GM19035 (cell line): ENCODE measurements around the gene EPB41L5.
A peak's percentile ranks its signal among the peaks of the same experiment; 100 is the strongest.
"Not testable (repeated sequence)": the region's sequence is repeated elsewhere in the genome, so short reads cannot be mapped to it uniquely, and the experiment has no call there.

Experiments
- ATAC-seq: cut with Tn5 transposase; IDR thresholded peaks from one replicate; pipeline ENCODE4 v1.9.1; 2021; ENCODE audit not compliant: unreplicated experiment

The EPB41L5 gene

DNA sequence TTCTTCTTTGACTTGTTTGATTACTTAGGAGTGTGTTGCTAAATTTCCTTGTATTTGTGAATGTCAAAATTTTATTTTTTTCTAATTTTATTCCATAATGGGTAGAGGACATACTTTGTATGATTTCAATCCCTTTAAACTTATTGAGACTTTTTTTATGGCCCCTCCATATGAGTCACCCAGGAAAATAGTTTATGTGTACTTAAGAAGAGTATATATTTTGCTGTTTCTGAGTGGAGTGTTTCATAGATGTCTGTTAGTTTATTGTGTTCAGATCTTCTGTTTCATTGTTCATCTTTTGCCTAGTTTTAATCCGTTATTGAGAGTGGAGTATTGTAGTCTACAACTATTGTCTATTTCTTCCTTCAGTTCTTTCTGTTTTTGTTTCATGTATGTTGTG lies 81.9 kb downstream of the EPB41L5 start:
- ATAC-seq, result no peak

DNA sequence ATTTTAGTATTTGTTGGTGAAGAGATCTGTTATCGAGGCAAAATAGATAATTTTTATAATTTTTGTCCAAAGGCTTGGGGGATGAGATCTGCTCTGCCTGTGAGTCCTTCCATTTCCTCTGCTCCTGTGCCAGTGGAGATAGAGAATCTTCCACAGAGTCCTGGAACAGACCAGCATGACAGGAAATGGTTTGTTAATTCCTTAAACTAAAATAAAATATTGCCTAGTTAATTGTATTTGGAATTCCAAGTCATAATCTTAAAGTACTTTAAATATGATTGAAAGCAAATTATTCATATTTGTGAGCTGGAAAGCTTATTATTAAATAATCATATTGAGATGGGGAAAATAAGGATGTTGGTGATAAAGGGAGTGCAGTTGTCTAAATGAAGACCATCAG lies 87.8 kb downstream of the EPB41L5 start:
- no peak for ATAC-seq

GRCh38 chr2:120103723-120104467 lies 91.0 kb downstream of the EPB41L5 start:
- ATAC-seq, result no peak

- no peak for ATAC-seq
Observed at GRCh38 chr2:120104772-120105171, 91.9 kb downstream of the EPB41L5 start.

GRCh38 chr2:120105360-120105759 lies 92.5 kb downstream of the EPB41L5 start:
- ATAC-seq, result peak; percentile 73

DNA sequence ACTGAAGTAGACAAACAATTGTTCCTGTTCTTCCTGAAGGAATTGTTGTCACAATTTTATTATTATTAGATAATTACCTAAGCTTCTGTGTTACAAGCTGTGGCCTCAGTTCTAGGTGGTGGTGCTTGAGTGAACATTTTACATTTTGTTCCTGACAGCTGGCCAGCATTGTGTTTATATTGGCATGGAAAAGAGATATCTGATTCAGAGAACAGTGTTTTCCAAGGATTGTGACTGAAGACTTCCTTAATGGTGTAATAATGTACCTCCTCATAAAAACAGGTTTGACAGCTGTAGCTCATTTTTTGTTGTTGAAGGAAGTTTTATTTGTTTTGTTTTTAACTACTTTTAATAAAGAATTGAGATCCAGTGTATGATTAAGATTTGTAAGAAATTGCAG lies 95.2 kb downstream of the EPB41L5 start:
- no peak for ATAC-seq

DNA sequence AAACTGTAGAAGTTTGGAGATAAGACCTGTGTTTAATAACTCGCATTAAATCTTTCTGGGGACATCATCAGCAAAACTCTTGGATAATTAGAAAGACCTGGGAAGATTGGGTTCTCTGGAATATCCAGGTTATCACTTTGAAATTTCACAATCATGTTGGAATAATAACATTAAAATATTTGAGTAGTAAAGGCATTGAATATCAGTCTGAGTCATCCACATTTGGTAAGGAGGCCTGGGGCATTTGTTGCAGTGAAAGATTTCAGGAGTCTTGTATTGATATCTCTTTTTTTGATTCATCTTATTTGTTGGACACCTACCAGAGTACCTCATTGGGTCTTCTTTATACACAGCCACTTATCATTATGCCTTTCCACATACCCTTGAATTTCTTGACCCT lies 95.9 kb downstream of the EPB41L5 start:
- no peak for ATAC-seq

GRCh38 chr2:120109186-120110061 lies 96.5 kb downstream of the EPB41L5 start:
- ATAC-seq, result no peak

GRCh38 chr2:120110062-120110362 lies 97.1 kb downstream of the EPB41L5 start:
- no peak for ATAC-seq

GRCh38 chr2:120110507-120110906 lies 97.6 kb downstream of the EPB41L5 start:
- ATAC-seq, result no peak

DNA sequence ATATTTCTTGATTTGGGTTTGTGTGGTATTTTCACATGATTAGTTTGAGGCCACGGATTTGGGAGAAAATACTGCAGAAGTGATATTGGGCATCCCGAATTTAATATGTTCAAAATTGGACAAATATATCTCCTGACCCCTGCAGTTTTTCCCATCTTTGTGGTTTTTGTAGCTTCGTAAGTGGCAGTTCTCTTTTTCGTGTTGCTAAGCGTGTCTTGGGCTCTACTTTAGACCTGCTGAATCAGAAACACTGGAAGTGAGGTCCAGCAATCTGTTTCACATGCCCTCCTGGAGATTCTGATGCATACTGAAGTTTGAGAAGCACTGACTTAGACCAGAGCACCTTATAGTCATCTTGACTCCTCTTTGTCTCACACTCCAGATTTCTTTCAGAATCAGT lies 98.3 kb downstream of the EPB41L5 start:
- ATAC-seq, result no peak

DNA sequence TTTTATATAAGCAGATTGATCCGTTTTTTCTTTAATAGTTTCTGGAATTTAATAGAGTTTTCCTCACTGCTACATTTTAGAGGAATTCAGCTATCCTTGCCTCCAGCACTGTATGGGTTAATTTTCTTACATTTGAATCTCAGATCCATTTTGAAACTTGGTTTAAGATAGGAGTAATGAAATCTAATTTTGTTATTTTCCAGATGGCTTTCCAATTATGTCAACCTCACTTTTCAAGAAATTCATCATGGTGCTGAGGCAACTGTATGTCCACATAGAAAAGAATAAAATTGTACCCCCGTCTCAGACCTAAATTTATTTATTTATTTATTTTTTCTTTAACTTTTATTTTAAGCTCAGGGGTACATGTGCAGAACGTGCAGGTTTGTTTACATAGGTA lies 105.1 kb downstream of the EPB41L5 start:
- no peak for ATAC-seq

DNA sequence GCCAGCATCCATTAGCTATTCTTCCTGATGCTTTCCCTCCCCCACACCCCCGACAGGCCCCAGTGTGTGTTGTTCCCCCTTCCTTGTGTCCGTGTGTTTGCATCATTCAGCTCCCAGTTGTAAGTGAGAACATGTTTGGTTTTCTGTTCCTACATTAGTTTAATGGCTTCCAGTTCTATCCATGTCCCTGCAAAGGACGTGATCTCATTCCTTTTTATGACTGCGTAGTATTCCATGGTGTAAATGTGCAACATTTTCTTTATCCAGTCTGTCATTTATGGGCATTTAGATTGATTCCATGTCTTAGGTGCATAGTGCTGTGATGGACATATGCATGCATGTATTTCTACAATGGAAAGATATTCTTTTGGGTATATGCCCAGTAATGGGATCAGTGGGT lies 105.6 kb downstream of the EPB41L5 start:
- ATAC-seq, result no peak

DNA sequence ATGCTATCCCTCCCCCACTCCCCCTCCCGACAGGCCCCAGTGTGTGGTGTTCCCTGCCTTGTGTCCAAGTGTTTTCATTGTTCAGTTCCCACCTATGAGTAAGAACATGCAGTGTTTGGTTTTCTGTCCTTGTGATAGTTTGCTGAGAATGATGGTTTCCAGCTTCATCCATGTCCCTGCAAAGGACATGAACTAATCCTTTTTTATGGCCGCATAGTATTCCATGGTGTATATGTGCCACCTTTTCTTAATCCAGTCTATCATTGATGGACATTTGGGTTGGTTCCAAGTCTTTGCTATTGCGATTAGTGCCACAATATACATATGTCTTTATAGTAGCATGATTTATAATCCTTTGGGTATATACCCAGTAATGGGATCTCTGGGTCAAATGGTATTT lies 108.5 kb downstream of the EPB41L5 start:
- ATAC-seq, result not testable (repeated sequence)

DNA sequence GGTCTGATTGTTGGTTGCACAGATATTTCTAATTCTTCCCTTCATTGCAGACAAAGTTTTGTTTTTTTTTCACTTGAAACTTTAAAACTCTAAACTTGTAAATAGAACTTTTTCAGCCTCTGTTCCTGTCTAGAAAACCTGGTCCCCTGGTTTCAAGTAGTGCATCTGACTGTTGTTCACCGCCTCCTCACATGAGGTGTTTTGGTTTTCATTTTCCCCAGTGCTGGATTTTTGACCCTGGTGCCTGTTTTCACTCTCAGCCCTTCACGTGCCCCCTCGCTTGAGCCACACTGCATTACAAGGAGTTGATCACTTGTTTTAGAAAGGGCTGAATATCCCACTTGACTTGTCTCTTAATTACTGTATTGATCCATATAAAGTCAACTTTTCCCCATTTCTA lies 110.2 kb downstream of the EPB41L5 start:
- no peak for ATAC-seq

GRCh38 chr2:120125195-120125594 lies 112.3 kb downstream of the EPB41L5 start:
- ATAC-seq, result no peak

DNA sequence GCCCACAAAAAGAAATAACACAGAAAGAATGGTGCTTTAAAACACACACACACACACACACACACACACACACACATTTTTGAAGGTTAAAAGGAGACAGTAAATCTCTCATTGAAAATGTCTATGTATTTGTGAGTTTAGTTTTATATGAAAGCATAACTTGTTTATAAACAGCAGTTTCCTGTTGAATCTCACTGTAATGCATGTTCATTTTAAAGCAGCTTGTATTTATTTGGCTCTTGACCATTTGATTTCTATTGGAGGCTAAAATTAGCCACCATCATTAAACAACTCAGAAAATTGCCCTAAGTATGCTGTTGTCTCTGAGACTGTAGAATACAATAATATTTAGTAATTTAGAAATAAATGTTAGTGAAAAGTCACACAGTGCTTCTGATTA lies 115.3 kb downstream of the EPB41L5 start:
- no peak for ATAC-seq

GRCh38 chr2:120132190-120132589 lies 119.3 kb downstream of the EPB41L5 start:
- no peak for ATAC-seq

GRCh38 chr2:120132691-120133090 lies 119.8 kb downstream of the EPB41L5 start:
- ATAC-seq, result no peak

GRCh38 chr2:120133572-120134244 lies 120.8 kb downstream of the EPB41L5 start:
- ATAC-seq, result no peak

DNA sequence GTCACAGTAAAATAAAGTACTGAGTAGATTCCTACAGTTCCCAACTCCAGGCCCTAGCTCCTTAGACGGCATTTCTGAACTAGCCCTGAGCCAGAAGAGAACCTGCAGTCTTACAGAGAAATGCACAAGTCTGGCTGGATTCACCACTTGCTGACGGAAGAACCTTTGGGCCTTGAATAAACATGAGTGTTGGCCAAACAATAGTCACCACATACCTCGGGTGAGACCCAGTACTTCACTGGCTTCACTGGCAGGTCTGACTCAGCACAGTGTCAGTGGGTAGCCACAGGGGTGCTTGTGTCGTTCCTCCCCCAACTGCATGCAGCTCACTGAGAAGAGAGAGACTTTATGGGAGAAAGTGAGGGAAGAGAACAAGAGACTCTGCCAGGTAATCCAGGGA lies 121.4 kb downstream of the EPB41L5 start:
- ATAC-seq, result no peak

DNA sequence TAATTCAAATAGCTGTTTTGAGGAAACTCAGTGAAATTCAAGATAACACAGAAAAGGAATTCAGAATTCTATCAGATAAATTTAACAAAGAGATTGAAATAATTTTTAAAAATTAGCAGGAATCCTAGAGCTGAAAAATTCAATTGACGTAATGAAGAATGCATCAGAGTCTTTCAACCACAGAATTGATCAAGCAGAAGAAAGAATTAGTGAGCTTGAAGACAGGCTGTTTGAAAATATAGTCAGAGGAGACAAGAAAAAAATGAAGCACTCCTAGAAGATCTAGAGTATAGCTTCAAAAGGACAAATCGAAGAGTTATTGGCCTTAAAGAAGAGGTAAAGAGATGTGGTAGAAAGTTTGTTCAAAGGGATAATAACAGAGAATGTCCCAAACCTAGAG lies 122.1 kb downstream of the EPB41L5 start:
- not testable (repeated sequence) for ATAC-seq
